Ishikawa (cell line): ENCODE data around the gene C11orf21.

Experiments used
- CEBPB ChIP-seq: IDR thresholded peaks from 2 replicates; pipeline ENCODE4 v1.6.1; 2012
- CREB1 ChIP-seq: IDR thresholded peaks from 2 replicates; pipeline ENCODE4 v1.6.1; 2012; ENCODE audit warnings: low read depth
- EGR1 ChIP-seq: IDR thresholded peaks from 2 replicates; pipeline ENCODE4 v1.6.1; 2012
- EP300 ChIP-seq: IDR thresholded peaks from 2 replicates; pipeline ENCODE4 v1.6.1; 2012; ENCODE audit warnings: borderline replicate concordance
- FOXM1 ChIP-seq: IDR thresholded peaks from 2 replicates; pipeline ENCODE4 v1.6.1; 2012; ENCODE audit warnings: low read depth, borderline replicate concordance
- MAX ChIP-seq: IDR thresholded peaks from 2 replicates; pipeline ENCODE4 v1.6.1; 2012
- NFIC ChIP-seq: IDR thresholded peaks from 2 replicates; pipeline ENCODE4 v1.6.1; 2012
- RAD21 ChIP-seq: IDR thresholded peaks from 2 replicates; pipeline ENCODE4 v1.6.1; 2012; ENCODE audit warnings: low read depth
- TAF1 ChIP-seq: IDR thresholded peaks from 2 replicates; pipeline ENCODE4 v1.6.1; 2012; ENCODE audit warnings: low read depth, mild to moderate bottlenecking
- TCF12 ChIP-seq: IDR thresholded peaks from 2 replicates; pipeline ENCODE4 v1.6.1; 2012; ENCODE audit warnings: low read depth
- TEAD4 ChIP-seq: IDR thresholded peaks from 2 replicates; pipeline ENCODE4 v1.6.1; 2012
- YY1 ChIP-seq: IDR thresholded peaks from 2 replicates; pipeline ENCODE4 v1.6.1; 2012; ENCODE audit warnings: low read depth
- ZBTB7A ChIP-seq: IDR thresholded peaks from 2 replicates; pipeline ENCODE4 v1.6.1; 2012; ENCODE audit warnings: low read depth
- TF ChIP-seq, protein P1 (sequence below): IDR thresholded peaks from 2 replicates; pipeline ENCODE4 v1.6.1; 2012
- TF ChIP-seq, protein P2 (sequence below): IDR thresholded peaks from 2 replicates; pipeline ENCODE4 v1.6.1; 2012; ENCODE audit warnings: low read depth, mild to moderate bottlenecking

C11orf21 gene

DNA sequence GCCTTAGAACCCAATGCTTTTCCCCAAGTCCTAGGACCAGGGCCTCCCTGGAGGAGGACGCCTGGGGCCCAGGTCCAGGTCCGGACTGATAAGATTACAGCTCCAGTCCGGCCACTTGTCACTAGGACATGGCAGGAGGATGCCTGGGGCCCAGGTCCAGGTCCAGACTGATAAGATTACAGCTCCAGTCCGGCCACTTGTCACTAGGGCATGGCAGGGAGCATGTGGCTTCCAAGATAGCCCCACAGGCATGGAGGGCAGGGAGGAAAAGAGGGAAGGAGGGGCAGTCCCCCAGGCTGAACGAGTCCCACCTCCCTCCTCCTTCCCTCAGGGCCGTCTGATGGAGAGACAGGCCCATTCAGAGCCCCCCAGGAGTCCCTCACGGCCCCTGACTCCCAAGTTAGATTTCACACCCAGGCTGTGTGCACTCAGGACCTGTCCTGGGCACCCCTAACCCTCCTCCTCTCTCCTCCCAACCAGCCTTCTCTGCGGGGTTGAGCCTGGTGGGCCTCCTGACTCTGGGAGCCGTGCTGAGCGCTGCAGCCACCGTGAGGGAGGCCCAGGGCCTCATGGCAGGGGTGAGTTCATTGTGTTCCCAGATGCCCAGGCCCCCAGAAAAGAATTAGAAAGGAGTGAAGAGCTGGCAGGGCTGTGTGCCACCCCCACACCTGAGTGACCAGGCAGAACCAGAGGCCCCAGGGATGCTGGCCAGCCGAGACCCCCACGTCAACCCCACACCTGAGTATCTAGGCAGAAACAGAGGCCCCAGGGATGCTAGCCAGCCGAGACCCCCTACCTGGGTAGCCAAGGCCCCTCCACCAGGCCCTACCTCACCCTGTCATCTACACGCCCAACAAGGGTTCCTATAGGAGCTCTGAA lies 2.1 kb upstream of the C11orf21 start:
- TF ChIP-seq MAX: no peak
- TF ChIP-seq, protein P1, sequence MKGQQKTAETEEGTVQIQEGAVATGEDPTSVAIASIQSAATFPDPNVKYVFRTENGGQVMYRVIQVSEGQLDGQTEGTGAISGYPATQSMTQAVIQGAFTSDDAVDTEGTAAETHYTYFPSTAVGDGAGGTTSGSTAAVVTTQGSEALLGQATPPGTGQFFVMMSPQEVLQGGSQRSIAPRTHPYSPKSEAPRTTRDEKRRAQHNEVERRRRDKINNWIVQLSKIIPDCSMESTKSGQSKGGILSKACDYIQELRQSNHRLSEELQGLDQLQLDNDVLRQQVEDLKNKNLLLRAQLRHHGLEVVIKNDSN: no peak
- TF ChIP-seq TAF1: no peak

DNA sequence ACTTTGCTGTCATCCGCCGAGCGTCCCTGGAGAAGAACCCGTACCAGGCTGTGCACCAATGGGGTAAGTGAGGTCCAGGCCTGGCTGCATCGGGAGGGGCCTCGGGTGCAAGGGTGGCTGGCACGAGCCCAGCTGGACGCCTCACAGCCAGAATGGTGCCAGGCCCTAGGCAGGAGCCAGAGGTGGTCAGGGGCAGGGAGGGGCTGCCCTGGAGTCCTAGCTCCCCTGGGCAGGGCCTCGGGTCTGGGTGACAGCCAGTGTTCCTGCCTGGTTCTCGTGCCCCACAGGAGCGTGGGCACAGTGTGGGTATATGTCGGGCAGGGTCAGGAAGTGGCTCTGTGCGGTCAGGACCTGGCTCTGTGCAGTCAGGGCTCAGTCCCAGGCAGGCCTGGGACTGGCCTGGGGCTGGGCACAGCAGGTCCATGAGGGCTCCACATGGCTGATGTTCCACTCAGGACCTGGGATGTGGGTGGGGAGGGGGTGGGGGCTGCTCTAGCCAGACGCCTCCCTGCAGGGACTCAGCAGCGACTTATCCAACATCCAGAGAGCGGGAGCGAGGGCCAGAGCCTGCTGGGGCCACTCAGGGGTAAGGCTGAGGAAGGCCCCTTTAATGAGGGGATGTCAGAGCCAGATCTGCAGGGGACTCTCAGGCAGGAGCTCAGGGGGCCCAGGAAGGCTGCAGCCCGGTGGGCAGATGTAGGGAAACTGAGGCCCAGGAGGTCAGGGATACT lies 1.3 kb upstream of the C11orf21 start:
- TF ChIP-seq, protein P2, sequence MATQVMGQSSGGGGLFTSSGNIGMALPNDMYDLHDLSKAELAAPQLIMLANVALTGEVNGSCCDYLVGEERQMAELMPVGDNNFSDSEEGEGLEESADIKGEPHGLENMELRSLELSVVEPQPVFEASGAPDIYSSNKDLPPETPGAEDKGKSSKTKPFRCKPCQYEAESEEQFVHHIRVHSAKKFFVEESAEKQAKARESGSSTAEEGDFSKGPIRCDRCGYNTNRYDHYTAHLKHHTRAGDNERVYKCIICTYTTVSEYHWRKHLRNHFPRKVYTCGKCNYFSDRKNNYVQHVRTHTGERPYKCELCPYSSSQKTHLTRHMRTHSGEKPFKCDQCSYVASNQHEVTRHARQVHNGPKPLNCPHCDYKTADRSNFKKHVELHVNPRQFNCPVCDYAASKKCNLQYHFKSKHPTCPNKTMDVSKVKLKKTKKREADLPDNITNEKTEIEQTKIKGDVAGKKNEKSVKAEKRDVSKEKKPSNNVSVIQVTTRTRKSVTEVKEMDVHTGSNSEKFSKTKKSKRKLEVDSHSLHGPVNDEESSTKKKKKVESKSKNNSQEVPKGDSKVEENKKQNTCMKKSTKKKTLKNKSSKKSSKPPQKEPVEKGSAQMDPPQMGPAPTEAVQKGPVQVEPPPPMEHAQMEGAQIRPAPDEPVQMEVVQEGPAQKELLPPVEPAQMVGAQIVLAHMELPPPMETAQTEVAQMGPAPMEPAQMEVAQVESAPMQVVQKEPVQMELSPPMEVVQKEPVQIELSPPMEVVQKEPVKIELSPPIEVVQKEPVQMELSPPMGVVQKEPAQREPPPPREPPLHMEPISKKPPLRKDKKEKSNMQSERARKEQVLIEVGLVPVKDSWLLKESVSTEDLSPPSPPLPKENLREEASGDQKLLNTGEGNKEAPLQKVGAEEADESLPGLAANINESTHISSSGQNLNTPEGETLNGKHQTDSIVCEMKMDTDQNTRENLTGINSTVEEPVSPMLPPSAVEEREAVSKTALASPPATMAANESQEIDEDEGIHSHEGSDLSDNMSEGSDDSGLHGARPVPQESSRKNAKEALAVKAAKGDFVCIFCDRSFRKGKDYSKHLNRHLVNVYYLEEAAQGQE: no peak
- no peak for TF ChIP-seq EP300

DNA sequence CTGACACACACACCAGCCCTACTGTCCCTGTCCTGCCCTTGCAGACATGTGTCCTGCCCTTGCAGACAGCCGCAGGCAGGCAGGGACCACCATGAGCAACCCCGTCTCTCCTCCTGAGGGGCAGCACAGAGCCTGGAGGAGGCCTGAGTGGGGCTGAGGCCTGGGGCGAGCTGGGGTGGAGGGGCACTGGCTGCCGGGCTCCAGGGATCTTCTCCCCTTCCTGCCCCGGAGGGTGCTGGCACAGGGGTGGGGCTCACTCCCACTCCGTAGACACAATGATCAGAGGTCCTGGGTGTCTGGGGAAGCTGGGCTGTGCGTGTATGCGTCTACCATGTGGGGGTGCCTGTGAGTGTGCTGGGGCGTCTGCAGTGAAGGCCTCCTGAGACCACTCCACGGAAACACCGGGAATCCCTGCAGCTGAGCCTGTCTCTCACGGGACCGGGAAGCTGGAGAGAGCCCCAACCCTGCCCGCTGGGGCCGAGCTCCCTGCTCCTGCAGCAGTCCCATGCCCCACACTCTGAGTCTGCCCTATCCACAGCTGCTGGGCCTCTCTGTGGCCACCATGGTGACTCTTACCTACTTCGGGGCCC lies 683 bp upstream of the C11orf21 start:
- TF ChIP-seq EGR1 (no peak), NFIC (no peak), CREB1 (no peak), TCF12 (no peak), YY1 (no peak), TAF1 (no peak), EP300 (no peak), MAX (no peak), TEAD4 (no peak), FOXM1 (no peak), RAD21 (no peak), ZBTB7A (no peak), CEBPB (no peak)
- TF ChIP-seq, protein P2: no peak
- TF ChIP-seq, protein P1: no peak

GRCh38 chr11:2300936-2301630 lies 635 bp downstream of the C11orf21 start:
- TF ChIP-seq TCF12 (no peak), EP300 (no peak), CREB1 (no peak), CEBPB (no peak), EGR1 (no peak), FOXM1 (no peak), TEAD4 (no peak), TAF1 (no peak), MAX (no peak), NFIC (no peak), ZBTB7A (no peak)
- TF ChIP-seq, protein P2: no peak
- TF ChIP-seq, protein P1: no peak
